Endodermal cell (in vitro differentiated cells): Measurements from ENCODE around the gene MBD3L1. TPM values are rescaled to one million over a fixed set of nuclear protein-coding genes. Genes with fewer than 3 reads are reported as not detected.

Experiments used
- DNase-seq: peaks from one replicate; pipeline ENCODE4 v3.0.0-alpha.2; 2017
- H3K27ac ChIP-seq: 2 replicates; pipeline ENCODE4 v1.5.1; 2013; ENCODE audit warnings: mild to moderate bottlenecking, low read depth, low read length, moderate library complexity
- H3K27me3 ChIP-seq: 2 replicates; pipeline ENCODE4 v1.6.1; 2013; ENCODE audit warnings: mild to moderate bottlenecking, low read length, moderate library complexity; ENCODE audit not compliant: insufficient read depth, control insufficient read depth, poor library complexity, severe bottlenecking
- H3K36me3 ChIP-seq: 2 replicates; pipeline ENCODE4 v1.7.0; 2013; ENCODE audit warnings: mild to moderate bottlenecking, low read length, moderate library complexity; ENCODE audit not compliant: control insufficient read depth, insufficient read depth
- H3K4me1 ChIP-seq: one replicate; pipeline ENCODE4 v1.7.0; 2013; ENCODE audit warnings: low read length; ENCODE audit not compliant: control insufficient read depth, insufficient read depth
- H3K4me3 ChIP-seq: 2 replicates; pipeline ENCODE4 v1.5.1; 2013; ENCODE audit warnings: mild to moderate bottlenecking, low read length, moderate library complexity
- H3K9ac ChIP-seq: 2 replicates; pipeline ENCODE4 v1.6.1; 2013; ENCODE audit warnings: mild to moderate bottlenecking, low read length, moderate library complexity; ENCODE audit not compliant: poor library complexity, severe bottlenecking; ENCODE audit errors: extremely low read depth
- H3K9me3 ChIP-seq: 2 replicates; pipeline ENCODE4 v1.6.1; 2013; ENCODE audit warnings: mild to moderate bottlenecking, low read length, moderate library complexity; ENCODE audit not compliant: control insufficient read depth
- H3K27ac Mint-ChIP-seq: 2 replicates; pipeline ENCODE4 v1.8.0; 2020; ENCODE audit warnings: mixed read lengths
- H3K27me3 Mint-ChIP-seq: 2 replicates; pipeline ENCODE4 v1.8.0; 2021; ENCODE audit warnings: mild to moderate bottlenecking, mixed read lengths; ENCODE audit not compliant: insufficient read depth
- H3K36me3 Mint-ChIP-seq: 2 replicates; pipeline ENCODE4 v1.8.0; 2020; ENCODE audit warnings: low read depth, mixed read lengths
- H3K4me1 Mint-ChIP-seq: 2 replicates; pipeline ENCODE4 v1.8.0; 2020; ENCODE audit warnings: mixed read lengths
- H3K4me3 Mint-ChIP-seq: 2 replicates; pipeline ENCODE4 v1.8.0; 2020; ENCODE audit warnings: mild to moderate bottlenecking, moderate library complexity, mixed read lengths
- H3K9me3 Mint-ChIP-seq: 2 replicates; pipeline ENCODE4 v1.8.0; 2020; ENCODE audit warnings: mild to moderate bottlenecking, mixed read lengths
- WGBS, 2 experiments: methylation state at CpG; one replicate each; pipeline versions ENCODE4 v1.1.5 to v1.1.7; 2013; ENCODE audit warnings: missing lambda C conversion rate in 2 of 2, mixed read lengths in 1 of 2; ENCODE audit not compliant: insufficient coverage in 1 of 2, insufficient read length in 1 of 2; 5-methylcytosine and 5-hydroxymethylcytosine counted together
- long read RNA-seq, 4 experiments: library from polyadenylated mRNA in 2 of 4; library from RNA in 1 of 4; library from capped mRNA in 1 of 4; stranded (forward) in 3 of 4; unstranded in 1 of 4; transcript quantifications; one replicate each; pipeline ENCODE4 v2.0.0, GENCODE V29; 2020 to 2021; ENCODE audit warnings: inconsistent platforms in 1 of 4
- polyA plus RNA-seq, 2 experiments: library from polyadenylated mRNA; stranded (reverse); fragments of 50-300 nt; gene quantifications; one replicate each; pipeline ENCODE4 v1.2.3, GENCODE V29; 2013
- total RNA-seq, 2 donors: library from RNA; stranded (reverse); fragmentation: NEBNext Ultra II Directional in 1 of 2; extraction: Animal tissue kit (Norgen Biotek cat#: 25700) in 1 of 2; gene quantifications; 2 replicates in 1 of 2; 3 replicates in 1 of 2; pipeline ENCODE4 v1.2.1, GENCODE V29; 2021
- TF ChIP-seq, protein P1 (sequence below): fragments of 200-600 bp; sonication (generic); conservative IDR thresholded peaks from 2 replicates; pipeline ENCODE4 v1.5.0; 2021; ENCODE audit warnings: antibody characterized with exemption, mild to moderate bottlenecking

The MBD3L1 gene
- not detected for total RNA-seq
- not detected for polyA plus RNA-seq (2013, experiment 1 of 2)
- polyA plus RNA-seq (2013, experiment 2 of 2), result not detected
- long read RNA-seq, experiment 1, result 0 reads
- long read RNA-seq, experiment 2, result 0 reads
- long read RNA-seq, experiment 3, result 0 reads
- long read RNA-seq, experiment 4, result 0 reads

- Mint-ChIP-seq H3K36me3 (peaks cover 21% of the 10 kb centered on the region), H3K27ac (no peak within 1 kb of the TSS), H3K4me1 (no peaks in the 10 kb centered on the region), H3K9me3 (peaks cover 80% of the 10 kb centered on the region), H3K27me3 (peaks cover 1% of the 10 kb centered on the region), H3K4me3 (peak within 1 kb of the TSS; percentile 62)
- peaks cover 52% of the 10 kb centered on the region for H3K9me3 ChIP-seq
- H3K9ac ChIP-seq, result peak within 1 kb of the TSS; percentile 25
- no peaks in the 10 kb centered on the region for H3K4me1 ChIP-seq
- TF ChIP-seq, protein P1, sequence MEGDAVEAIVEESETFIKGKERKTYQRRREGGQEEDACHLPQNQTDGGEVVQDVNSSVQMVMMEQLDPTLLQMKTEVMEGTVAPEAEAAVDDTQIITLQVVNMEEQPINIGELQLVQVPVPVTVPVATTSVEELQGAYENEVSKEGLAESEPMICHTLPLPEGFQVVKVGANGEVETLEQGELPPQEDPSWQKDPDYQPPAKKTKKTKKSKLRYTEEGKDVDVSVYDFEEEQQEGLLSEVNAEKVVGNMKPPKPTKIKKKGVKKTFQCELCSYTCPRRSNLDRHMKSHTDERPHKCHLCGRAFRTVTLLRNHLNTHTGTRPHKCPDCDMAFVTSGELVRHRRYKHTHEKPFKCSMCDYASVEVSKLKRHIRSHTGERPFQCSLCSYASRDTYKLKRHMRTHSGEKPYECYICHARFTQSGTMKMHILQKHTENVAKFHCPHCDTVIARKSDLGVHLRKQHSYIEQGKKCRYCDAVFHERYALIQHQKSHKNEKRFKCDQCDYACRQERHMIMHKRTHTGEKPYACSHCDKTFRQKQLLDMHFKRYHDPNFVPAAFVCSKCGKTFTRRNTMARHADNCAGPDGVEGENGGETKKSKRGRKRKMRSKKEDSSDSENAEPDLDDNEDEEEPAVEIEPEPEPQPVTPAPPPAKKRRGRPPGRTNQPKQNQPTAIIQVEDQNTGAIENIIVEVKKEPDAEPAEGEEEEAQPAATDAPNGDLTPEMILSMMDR, result no peak
- peaks cover 3% of the 10 kb centered on the region for H3K36me3 ChIP-seq
- H3K4me3 ChIP-seq, result peak within 1 kb of the TSS; percentile 77
- H3K27ac ChIP-seq, result no peak within 1 kb of the TSS
- peak; percentile 94 for DNase-seq
- 43 to 64% methylated on average over 20 to 78 of the region's 78 CpGs for WGBS, 2 experiments
- no peaks in the 10 kb centered on the region for H3K27me3 ChIP-seq
Observed at GRCh38 chr19:8832132-8833021, at the start of gene MBD3L1, which contains the start of gene ZNF558. Gene MBD3L1 (plus strand): TSS chr19:8832377. CDS start chr19:8842679, 10,302 bp downstream. Gene ZNF558 (minus strand): TSS chr19:8832304. CDS start chr19:8822659, 9,645 bp downstream.

DNA sequence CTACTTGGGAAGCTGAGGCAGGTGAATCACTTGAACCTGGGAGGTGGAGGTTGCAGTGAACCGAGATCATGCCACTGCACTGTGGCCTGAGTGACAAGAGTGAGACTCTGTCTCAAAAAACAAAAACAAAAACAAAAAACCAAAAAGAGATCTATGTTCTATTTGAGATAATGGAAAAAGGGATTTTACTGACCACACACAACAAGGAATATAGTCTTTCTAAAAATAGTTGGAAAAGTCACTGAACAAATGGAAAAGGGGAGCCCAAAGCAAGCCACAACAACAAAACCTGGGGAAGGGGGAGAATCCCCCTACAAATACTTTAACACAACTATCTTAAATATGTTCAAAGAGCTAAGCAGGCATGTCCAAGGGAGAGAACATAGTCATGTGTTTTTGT is 37.4 kb upstream of the MBD3L1 start:
- no peak for DNase-seq
- Mint-ChIP-seq H3K4me1 (no peaks in the 10 kb centered on the region), H3K27ac (no peak overlapping the region), H3K4me3 (no peak overlapping the region), H3K36me3 (no peaks in the 10 kb centered on the region), H3K27me3 (no peaks in the 10 kb centered on the region), H3K9me3 (peaks cover 58% of the 10 kb centered on the region)
- Histone ChIP-seq H3K36me3 (no peaks in the 10 kb centered on the region), H3K4me1 (no peaks in the 10 kb centered on the region), H3K9me3 (peaks cover 31% of the 10 kb centered on the region), H3K27ac (no peak overlapping the region), H3K4me3 (no peak overlapping the region), H3K9ac (no peak overlapping the region), H3K27me3 (no peaks in the 10 kb centered on the region)
- 0 to 60% methylated on average over 1 of the region's 1 CpG for WGBS, 2 experiments
- TF ChIP-seq, protein P1, result no peak

DNA sequence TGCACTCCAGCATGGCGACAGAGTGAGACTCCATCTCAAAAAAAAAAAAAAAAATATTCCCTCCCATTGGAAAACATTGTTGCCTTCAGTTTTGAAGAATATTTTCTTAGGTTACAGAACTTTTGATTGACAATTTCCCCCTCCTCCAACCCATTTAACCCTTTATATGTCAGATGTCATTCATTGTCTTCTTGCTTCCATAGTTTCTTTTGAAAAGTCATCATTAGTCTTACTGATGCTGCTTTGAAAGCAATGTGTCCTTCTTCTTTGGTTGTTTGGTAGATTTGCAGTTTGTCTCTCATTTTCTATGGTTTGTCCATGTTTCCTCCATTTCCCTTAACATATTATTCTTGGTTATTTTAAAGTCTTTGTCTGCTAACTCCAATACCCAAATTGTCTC is 25.5 kb upstream of the MBD3L1 start:
- Histone ChIP-seq H3K4me3 (peak overlapping the region; percentile 64), H3K27ac (no peak overlapping the region), H3K27me3 (no peaks in the 10 kb centered on the region), H3K9me3 (peaks cover 95% of the 10 kb centered on the region), H3K36me3 (peaks cover 43% of the 10 kb centered on the region), H3K4me1 (no peaks in the 10 kb centered on the region), H3K9ac (no peak overlapping the region)
- TF ChIP-seq, protein P1, result no peak
- no peaks in the 10 kb centered on the region for H3K4me1 Mint-ChIP-seq
- H3K27ac Mint-ChIP-seq, result no peak overlapping the region
- no peak for DNase-seq
- peaks cover 64% of the 10 kb centered on the region for H3K36me3 Mint-ChIP-seq
- H3K4me3 Mint-ChIP-seq, result no peak overlapping the region
- peaks cover 2% of the 10 kb centered on the region for H3K27me3 Mint-ChIP-seq
- peaks cover 97% of the 10 kb centered on the region for H3K9me3 Mint-ChIP-seq
- WGBS, 2 experiments, result no CpG with 5 or more reads among the region's 1 CpG
